HepG2 (cell line): ENCODE measurements around the gene BATF. TPM values are rescaled to one million over a fixed set of nuclear protein-coding genes. Genes with fewer than 3 reads are reported as not detected.

Source experiments
- ATAC-seq: fragments of 200-7000 bp; cut with Tn5 transposase; 3 replicates; pipeline ENCODE4 v1.9.1; 2020; ENCODE audit warnings: mild to moderate bottlenecking, moderate library complexity
- BruUV-seq: library from RNA; stranded (reverse); fragments of 400-500 nt; replicated peaks from 2 replicates; lab custom pipeline; 2021; lab: Mats Ljungman, UMichigan
- CTCF ChIA-PET: fragments of 300-600 bp; formaldehyde crosslinking; extraction: SDS; loops from one replicate; lab custom pipeline; 2021; ENCODE audit warnings: low total read pairs, inconsistent platforms, low intra/inter-chr PET ratio; lab: Yijun Ruan, JAX
- POLR2A ChIA-PET: fragments of 350-600 bp; sonication (Branson Sonifier 250); formaldehyde crosslinking; loops from one replicate; lab custom pipeline; 2020; ENCODE audit warnings: antibody characterized with exemption, inconsistent platforms; lab: Yijun Ruan, JAX
- DNase-seq: peaks from one replicate; pipeline ENCODE4 v3.0.0-alpha.2; 2015; ENCODE audit warnings: low spot score
- FAIRE-seq: peaks from 3 replicates; lab custom pipeline; 2011; peaks lifted over from hg19 to GRCh38; lab: Jason Lieb, UNC
- H2AFZ ChIP-seq: one replicate; pipeline ENCODE4 v1.6.1; 2011; ENCODE audit warnings: low read length, inconsistent platforms
- H3K27ac ChIP-seq: fragments of 300-600 bp; 3 replicates; pipeline ENCODE4 v1.8.0; 2011; ENCODE audit warnings: mixed run types, mild to moderate bottlenecking, mixed read lengths, low read length, inconsistent platforms; ENCODE audit not compliant: insufficient read depth; ENCODE audit errors: extremely low read length
- H3K27me3 ChIP-seq, 2 experiments: fragments of 200-600 bp in 1 of 2; 2 replicates in 1 of 2; 3 replicates in 1 of 2; pipeline versions ENCODE4 v1.6.0 to v1.8.0; 2011; ENCODE audit warnings: low read length in 2 of 2, mild to moderate bottlenecking in 2 of 2, moderate library complexity in 2 of 2, inconsistent platforms in 1 of 2; ENCODE audit not compliant: insufficient read depth in 2 of 2, control insufficient read depth in 1 of 2
- H3K36me3 ChIP-seq, 2 experiments: fragments of 200-600 bp in 1 of 2; replicated peaks in 1 of 2; 2 replicates in 1 of 2; 3 replicates in 1 of 2; pipeline versions ENCODE4 v1.5.1 to v1.8.0; 2011; ENCODE audit warnings: low read length in 2 of 2, inconsistent platforms in 1 of 2; ENCODE audit not compliant: insufficient read depth in 2 of 2, control insufficient read depth in 1 of 2
- H3K4me1 ChIP-seq: 2 replicates; pipeline ENCODE4 v1.5.1; 2012; ENCODE audit warnings: low read length, inconsistent platforms; ENCODE audit not compliant: insufficient read depth
- H3K4me2 ChIP-seq: 2 replicates; pipeline ENCODE4 v1.6.0; 2011; ENCODE audit warnings: low read depth, low read length, inconsistent platforms
- H3K4me3 ChIP-seq, 3 experiments: fragments of 200-600 bp in 1 of 3; sonication (generic), shearing (Covaris generic) in 1 of 3; replicated peaks in 1 of 3; 2 replicates each; pipeline ENCODE4 v1.5.1; 2011 to 2016; ENCODE audit warnings: low read length in 3 of 3, inconsistent platforms in 2 of 3, low read depth in 2 of 3, mild to moderate bottlenecking in 2 of 3, control low read depth in 1 of 3, mixed read lengths in 1 of 3; ENCODE audit not compliant: insufficient read depth in 1 of 3
- H3K79me2 ChIP-seq: one replicate; pipeline ENCODE4 v1.6.1; 2011; ENCODE audit warnings: low read length, inconsistent platforms; ENCODE audit not compliant: insufficient read depth
- H3K9ac ChIP-seq: 2 replicates; pipeline ENCODE4 v1.6.0; 2011; ENCODE audit warnings: mild to moderate bottlenecking, low read depth, low read length, inconsistent platforms; ENCODE audit not compliant: insufficient read depth
- H3K9me3 ChIP-seq: 2 replicates; pipeline ENCODE4 v1.5.1; 2012; ENCODE audit warnings: mild to moderate bottlenecking, low read length
- H4K20me1 ChIP-seq: 2 replicates; pipeline ENCODE4 v1.6.0; 2011; ENCODE audit warnings: inconsistent platforms, mild to moderate bottlenecking, low read length, moderate library complexity; ENCODE audit not compliant: insufficient read depth
- IRF1 ChIP-seq: sonication (generic); formaldehyde crosslinking; IDR thresholded peaks from 2 replicates; pipeline ENCODE4 v1.4.0; 2020; ENCODE audit warnings: low read depth, mild to moderate bottlenecking, missing genetic modification reagents
- PAXIP1 ChIP-seq: sonication (generic); formaldehyde crosslinking; conservative IDR thresholded peaks from 2 replicates; pipeline ENCODE4 v1.4.0; 2020; ENCODE audit warnings: mild to moderate bottlenecking, missing genetic modification reagents, moderate library complexity
- POGK ChIP-seq: sonication (generic); formaldehyde crosslinking; conservative IDR thresholded peaks from 2 replicates; pipeline ENCODE4 v1.8.0; 2022; ENCODE audit warnings: mild to moderate bottlenecking, moderate library complexity, missing genetic modification reagents
- ZNF335 ChIP-seq: sonication (generic); formaldehyde crosslinking; IDR thresholded peaks from 2 replicates; pipeline ENCODE4 v1.4.0; 2020; ENCODE audit warnings: missing genetic modification reagents
- ZNF749 ChIP-seq: sonication (generic); formaldehyde crosslinking; IDR thresholded peaks from 2 replicates; pipeline ENCODE4 v1.8.0; 2022; ENCODE audit warnings: mild to moderate bottlenecking, missing genetic modification reagents, moderate library complexity, borderline replicate concordance
- WGBS: methylation state at CpG from one replicate; pipeline ENCODE4 v1.1.6; 2017; ENCODE audit warnings: low lambda C conversion rate; 5-methylcytosine and 5-hydroxymethylcytosine counted together
- in situ Hi-C: cut with HindIII; loops from 2 replicates; pipeline ENCODE4 v1.10.0; 2017; ENCODE audit warnings: low pct_unique_long_range_greater_than_20kb; ENCODE audit not compliant: extremely low pct_ligation_motif_present
- intact Hi-C: fragments of 100-400 bp; cut with micrococcal nuclease; formaldehyde crosslinking; loops from one replicate; pipeline ENCODE4 v1.10.0; 2022; ENCODE audit not compliant: unreplicated experiment
- polyA plus RNA-seq, 8 experiments: library from polyadenylated mRNA; depleted of rRNA in 3 of 8; stranded (reverse) in 7 of 8; unstranded in 1 of 8; fragments of >200 nt; fragmentation: Illumina TruSeq in 4 of 8; extraction: Trizol in 4 of 8; gene quantifications; 2 replicates each; pipeline versions ENCODE4 v1.2.1 to v1.2.3, GENCODE V29; 2011 to 2016; ENCODE audit warnings: low read depth in 4 of 8, missing spikeins in 1 of 8, mixed read lengths in 1 of 8; ENCODE audit not compliant: insufficient read depth in 1 of 8
- total RNA-seq, 5 experiments: library from RNA; depleted of rRNA; stranded (reverse); fragments of >200 nt; fragmentation: Illumina TruSeq; extraction: Trizol; gene quantifications; 2 replicates each; pipeline ENCODE4 v1.2.3, GENCODE V29; 2016; ENCODE audit warnings: low read depth in 1 of 5

BATF gene
- total and polyA plus RNA-seq, 2 of the 13 experiments (the other 11 are each of a cell fraction or from before 2014, with no cell fraction given) = 0.22 to 0.37 TPM

GRCh38 chr14:75494896-75495295 is 27.4 kb upstream of the BATF start:
- FAIRE-seq (no peak), DNase-seq (no peak), ATAC-seq (no peak)
- Histone ChIP-seq H3K79me2 (no peaks in the 10 kb centered on the region), H3K27me3 (no peaks in the 10 kb centered on the region; a peak in 2 of 5 replicates), H4K20me1 (no peaks in the 10 kb centered on the region), H3K27ac (no peak overlapping the region), H3K4me1 (no peaks in the 10 kb centered on the region), H3K36me3 (no peaks in the 10 kb centered on the region), H3K9me3 (no peaks in the 10 kb centered on the region), H3K9ac (no peak overlapping the region), H3K4me2 (no peak overlapping the region), H2AFZ (no peak overlapping the region), H3K4me3 (no peak overlapping the region)
- intact Hi-C loops = no loop called here
- ChIA-PET CTCF (no interaction called here), POLR2A (no interaction called here)
- 60% methylated on average over 5 of the region's 5 CpGs for WGBS
- no TSS peak for BruUV-seq
- in situ Hi-C loops = no loop called here
- no peak for TF ChIP-seq IRF1 (CRISPR knock-in tag)
- no peak for TF ChIP-seq POGK
- TF ChIP-seq PAXIP1 = no peak
- no peak for TF ChIP-seq ZNF335 (CRISPR knock-in tag)
- no peak for TF ChIP-seq ZNF749 (CRISPR knock-in tag)
